Adipocyte (in vitro differentiated cells): ENCODE results near the gene PRSS23.

ENCODE experiments used
- DNase-seq: peaks from one replicate; pipeline ENCODE4 v3.0.0-alpha.2; 2015; ENCODE audit warnings: low read depth
- H3K27me3 ChIP-seq: replicated peaks from 2 replicates; pipeline ENCODE4 v1.7.0; 2013; ENCODE audit warnings: mild to moderate bottlenecking, low read length, moderate library complexity; ENCODE audit not compliant: control insufficient read depth, insufficient read depth
- H3K36me3 ChIP-seq: 2 replicates; pipeline ENCODE4 v1.7.0; 2013; ENCODE audit warnings: low read length, mild to moderate bottlenecking, moderate library complexity; ENCODE audit not compliant: control insufficient read depth, insufficient read depth, severe bottlenecking
- H3K4me1 ChIP-seq: 2 replicates; pipeline ENCODE4 v1.7.0; 2013; ENCODE audit warnings: mild to moderate bottlenecking, low read length, moderate library complexity; ENCODE audit not compliant: control insufficient read depth, insufficient read depth
- H3K4me3 ChIP-seq: 2 replicates; pipeline ENCODE4 v1.7.0; 2013; ENCODE audit warnings: mild to moderate bottlenecking, low read length, moderate library complexity
- H3K9ac ChIP-seq: 2 replicates; pipeline ENCODE4 v1.7.0; 2013; ENCODE audit warnings: mild to moderate bottlenecking, low read length, moderate library complexity
- H3K9me3 ChIP-seq: 2 replicates; pipeline ENCODE4 v1.7.0; 2013; ENCODE audit warnings: mild to moderate bottlenecking, low read length, moderate library complexity; ENCODE audit not compliant: control insufficient read depth

Gene PRSS23

GRCh38 chr11:86802601-86803051, 2.3 kb downstream of the PRSS23 start:
- Histone ChIP-seq H3K9ac (peak overlapping the region; percentile 91), H3K36me3 (peaks cover 13% of the 10 kb centered on the region), H3K9me3 (no peaks in the 10 kb centered on the region), H3K4me1 (peaks cover 49% of the 10 kb centered on the region), H3K27me3 (no peaks in the 10 kb centered on the region), H3K4me3 (peak overlapping the region; percentile 91)
- peak; percentile 75 for DNase-seq

- Histone ChIP-seq H3K4me3 (peak overlapping the region; percentile 91), H3K9me3 (no peaks in the 10 kb centered on the region), H3K36me3 (peaks cover 20% of the 10 kb centered on the region), H3K9ac (peak overlapping the region; percentile 91), H3K4me1 (peaks cover 49% of the 10 kb centered on the region), H3K27me3 (no peaks in the 10 kb centered on the region)
- no peak for DNase-seq
These were observed 3.0 kb downstream of the PRSS23 start for GRCh38 chr11:86803136-86804045.

- peaks cover 31% of the 10 kb centered on the region for H3K36me3 ChIP-seq
These were observed 4.6 kb downstream of the PRSS23 start for GRCh38 chr11:86804951-86805350.

GRCh38 chr11:86805873-86806310, 5.5 kb downstream of the PRSS23 start:
- Histone ChIP-seq H3K4me1 (peaks cover 43% of the 10 kb centered on the region), H3K27me3 (no peaks in the 10 kb centered on the region), H3K36me3 (peaks cover 36% of the 10 kb centered on the region), H3K9ac (no peak overlapping the region), H3K4me3 (no peak overlapping the region), H3K9me3 (no peaks in the 10 kb centered on the region)
- no peak for DNase-seq

More at GRCh38 chr11:86804951-86805350, 4.6 kb downstream of the PRSS23 start:
- H3K9me3 ChIP-seq, result no peaks in the 10 kb centered on the region
- no peak for DNase-seq
- H3K9ac ChIP-seq, result no peak overlapping the region
- peaks cover 43% of the 10 kb centered on the region for H3K4me1 ChIP-seq
- no peaks in the 10 kb centered on the region for H3K27me3 ChIP-seq
- H3K4me3 ChIP-seq, result no peak overlapping the region

- Histone ChIP-seq H3K9ac (no peak overlapping the region), H3K36me3 (peaks cover 36% of the 10 kb centered on the region), H3K9me3 (no peaks in the 10 kb centered on the region), H3K4me1 (peaks cover 44% of the 10 kb centered on the region), H3K27me3 (no peaks in the 10 kb centered on the region), H3K4me3 (no peak overlapping the region)
- DNase-seq, result no peak
These were observed 6.6 kb downstream of the PRSS23 start for GRCh38 chr11:86806903-86807302.

- no peaks in the 10 kb centered on the region for H3K9me3 ChIP-seq
- peaks cover 40% of the 10 kb centered on the region for H3K4me1 ChIP-seq
- no peak overlapping the region for H3K9ac ChIP-seq
- H3K4me3 ChIP-seq, result no peak overlapping the region
- no peak for DNase-seq
- no peaks in the 10 kb centered on the region for H3K27me3 ChIP-seq
- peaks cover 36% of the 10 kb centered on the region for H3K36me3 ChIP-seq
These were observed 7.0 kb downstream of the PRSS23 start for GRCh38 chr11:86807360-86807759.

- no peaks in the 10 kb centered on the region for H3K9me3 ChIP-seq
- H3K27me3 ChIP-seq, result no peaks in the 10 kb centered on the region
- no peak overlapping the region for H3K9ac ChIP-seq
- peaks cover 30% of the 10 kb centered on the region for H3K4me1 ChIP-seq
- DNase-seq, result no peak
- no peak overlapping the region for H3K4me3 ChIP-seq
- peaks cover 36% of the 10 kb centered on the region for H3K36me3 ChIP-seq
These were observed 9.2 kb downstream of the PRSS23 start for GRCh38 chr11:86809561-86809960.

GRCh38 chr11:86810288-86810687, 9.9 kb downstream of the PRSS23 start:
- DNase-seq, result peak; percentile 38
- Histone ChIP-seq H3K9ac (no peak overlapping the region), H3K36me3 (peaks cover 36% of the 10 kb centered on the region), H3K9me3 (no peaks in the 10 kb centered on the region), H3K27me3 (no peaks in the 10 kb centered on the region), H3K4me1 (peaks cover 27% of the 10 kb centered on the region), H3K4me3 (no peak overlapping the region)

- Histone ChIP-seq H3K9ac (no peak overlapping the region), H3K36me3 (peaks cover 32% of the 10 kb centered on the region), H3K27me3 (no peaks in the 10 kb centered on the region), H3K4me3 (no peak overlapping the region), H3K4me1 (peaks cover 29% of the 10 kb centered on the region), H3K9me3 (no peaks in the 10 kb centered on the region)
- DNase-seq, result peak; percentile 63
These were observed 11.4 kb downstream of the PRSS23 start for GRCh38 chr11:86811637-86812321.

GRCh38 chr11:86812322-86812670, 12.0 kb downstream of the PRSS23 start:
- Histone ChIP-seq H3K9me3 (no peaks in the 10 kb centered on the region), H3K9ac (no peak overlapping the region), H3K36me3 (peaks cover 27% of the 10 kb centered on the region), H3K27me3 (no peaks in the 10 kb centered on the region), H3K4me1 (peaks cover 34% of the 10 kb centered on the region), H3K4me3 (no peak overlapping the region)
- no peak for DNase-seq

GRCh38 chr11:86812981-86813380, 12.6 kb downstream of the PRSS23 start:
- no peaks in the 10 kb centered on the region for H3K9me3 ChIP-seq
- DNase-seq, result no peak
- H3K36me3 ChIP-seq, result peaks cover 20% of the 10 kb centered on the region
- no peaks in the 10 kb centered on the region for H3K27me3 ChIP-seq
- no peak overlapping the region for H3K9ac ChIP-seq
- H3K4me3 ChIP-seq, result no peak overlapping the region
- peaks cover 41% of the 10 kb centered on the region for H3K4me1 ChIP-seq
